ENCODE results near the gene PRDM8.

DNA sequence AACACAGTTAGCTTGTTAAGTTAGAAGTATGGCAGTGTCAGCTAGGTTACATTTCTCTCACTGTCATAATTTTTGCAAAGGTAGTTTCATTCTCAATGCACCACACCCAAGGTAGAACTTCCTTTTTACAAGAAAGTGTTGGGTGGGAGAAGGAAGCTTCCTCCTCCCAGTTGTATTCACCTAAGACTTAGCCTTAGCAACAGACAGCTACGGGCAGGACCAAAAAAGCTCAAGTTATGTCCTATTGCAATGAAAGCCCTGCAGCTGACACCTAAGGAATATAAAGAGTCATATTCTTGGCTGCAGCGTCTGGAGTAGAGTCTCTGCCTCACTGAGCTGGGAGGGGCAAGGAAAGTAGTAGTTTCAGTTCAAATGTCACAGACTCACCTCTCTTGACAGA lies 25.1 kb upstream of the PRDM8 start:
- TF ChIP-seq, protein P1, sequence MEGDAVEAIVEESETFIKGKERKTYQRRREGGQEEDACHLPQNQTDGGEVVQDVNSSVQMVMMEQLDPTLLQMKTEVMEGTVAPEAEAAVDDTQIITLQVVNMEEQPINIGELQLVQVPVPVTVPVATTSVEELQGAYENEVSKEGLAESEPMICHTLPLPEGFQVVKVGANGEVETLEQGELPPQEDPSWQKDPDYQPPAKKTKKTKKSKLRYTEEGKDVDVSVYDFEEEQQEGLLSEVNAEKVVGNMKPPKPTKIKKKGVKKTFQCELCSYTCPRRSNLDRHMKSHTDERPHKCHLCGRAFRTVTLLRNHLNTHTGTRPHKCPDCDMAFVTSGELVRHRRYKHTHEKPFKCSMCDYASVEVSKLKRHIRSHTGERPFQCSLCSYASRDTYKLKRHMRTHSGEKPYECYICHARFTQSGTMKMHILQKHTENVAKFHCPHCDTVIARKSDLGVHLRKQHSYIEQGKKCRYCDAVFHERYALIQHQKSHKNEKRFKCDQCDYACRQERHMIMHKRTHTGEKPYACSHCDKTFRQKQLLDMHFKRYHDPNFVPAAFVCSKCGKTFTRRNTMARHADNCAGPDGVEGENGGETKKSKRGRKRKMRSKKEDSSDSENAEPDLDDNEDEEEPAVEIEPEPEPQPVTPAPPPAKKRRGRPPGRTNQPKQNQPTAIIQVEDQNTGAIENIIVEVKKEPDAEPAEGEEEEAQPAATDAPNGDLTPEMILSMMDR (IDR thresholded peaks at IDR 0.05; ENCODE audit: control extremely low read depth in 1 of 3, insufficient read depth in 1 of 3, low read depth in 1 of 3, low read length in 3 of 3): no peak
- TF ChIP-seq, protein P2, sequence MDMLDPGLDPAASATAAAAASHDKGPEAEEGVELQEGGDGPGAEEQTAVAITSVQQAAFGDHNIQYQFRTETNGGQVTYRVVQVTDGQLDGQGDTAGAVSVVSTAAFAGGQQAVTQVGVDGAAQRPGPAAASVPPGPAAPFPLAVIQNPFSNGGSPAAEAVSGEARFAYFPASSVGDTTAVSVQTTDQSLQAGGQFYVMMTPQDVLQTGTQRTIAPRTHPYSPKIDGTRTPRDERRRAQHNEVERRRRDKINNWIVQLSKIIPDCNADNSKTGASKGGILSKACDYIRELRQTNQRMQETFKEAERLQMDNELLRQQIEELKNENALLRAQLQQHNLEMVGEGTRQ (IDR thresholded peaks at IDR 0.05; ENCODE audit: low read length): no peak
- TF ChIP-seq JUND (IDR thresholded peaks at IDR 0.05; ENCODE audit: low read length) (no peak), RAD21 (IDR thresholded peaks at IDR 0.05 in 1 of 2, conservative IDR thresholded peaks at IDR 0.05 in 1 of 2; ENCODE audit: low read depth in 2 of 2, low read length in 2 of 2) (no peak), RNF2 (IDR thresholded peaks at IDR 0.05; ENCODE audit: borderline replicate concordance, low read depth, low read length, missing control alignments, poor library complexity, severe bottlenecking) (no peak), CHD1 (IDR thresholded peaks at IDR 0.05; ENCODE audit: low read depth, low read length) (no peak), TBP (IDR thresholded peaks at IDR 0.05; ENCODE audit: low read depth, low read length) (no peak), CEBPB (IDR thresholded peaks at IDR 0.05; ENCODE audit: low read depth, low read length) (no peak), POLR2AphosphoS5 (IDR thresholded peaks at IDR 0.05; ENCODE audit: low read depth, low read length) (no peak)
- TF ChIP-seq, protein P3, sequence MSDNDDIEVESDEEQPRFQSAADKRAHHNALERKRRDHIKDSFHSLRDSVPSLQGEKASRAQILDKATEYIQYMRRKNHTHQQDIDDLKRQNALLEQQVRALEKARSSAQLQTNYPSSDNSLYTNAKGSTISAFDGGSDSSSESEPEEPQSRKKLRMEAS (IDR thresholded peaks at IDR 0.05): no peak
- TF ChIP-seq, protein P4, sequence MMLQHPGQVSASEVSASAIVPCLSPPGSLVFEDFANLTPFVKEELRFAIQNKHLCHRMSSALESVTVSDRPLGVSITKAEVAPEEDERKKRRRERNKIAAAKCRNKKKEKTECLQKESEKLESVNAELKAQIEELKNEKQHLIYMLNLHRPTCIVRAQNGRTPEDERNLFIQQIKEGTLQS (IDR thresholded peaks at IDR 0.05; ENCODE audit: insufficient read depth, low read depth, low read length): no peak

All from H1 (cell line).